Liver (tissue), 2 donors: ENCODE results near the gene DAND5.

Experiments
- YY1 ChIP-seq: IDR thresholded peaks from 2 replicates; pipeline ENCODE4 v1.6.1; 2016; ENCODE audit warnings: antibody characterized with exemption, mild to moderate bottlenecking
- TF ChIP-seq, protein P1 (sequence below): fragments of 150-350 bp; IDR thresholded peaks from 2 replicates; pipeline ENCODE4 v1.5.1; 2017; ENCODE audit warnings: improper control_type of control experiment, low read depth, low read length; ENCODE audit not compliant: missing input control
- TF ChIP-seq, protein P2 (sequence below): IDR thresholded peaks from 2 replicates; pipeline ENCODE4 v1.6.1; 2016; ENCODE audit warnings: antibody characterized with exemption
- donor health status: healthy.

DNA sequence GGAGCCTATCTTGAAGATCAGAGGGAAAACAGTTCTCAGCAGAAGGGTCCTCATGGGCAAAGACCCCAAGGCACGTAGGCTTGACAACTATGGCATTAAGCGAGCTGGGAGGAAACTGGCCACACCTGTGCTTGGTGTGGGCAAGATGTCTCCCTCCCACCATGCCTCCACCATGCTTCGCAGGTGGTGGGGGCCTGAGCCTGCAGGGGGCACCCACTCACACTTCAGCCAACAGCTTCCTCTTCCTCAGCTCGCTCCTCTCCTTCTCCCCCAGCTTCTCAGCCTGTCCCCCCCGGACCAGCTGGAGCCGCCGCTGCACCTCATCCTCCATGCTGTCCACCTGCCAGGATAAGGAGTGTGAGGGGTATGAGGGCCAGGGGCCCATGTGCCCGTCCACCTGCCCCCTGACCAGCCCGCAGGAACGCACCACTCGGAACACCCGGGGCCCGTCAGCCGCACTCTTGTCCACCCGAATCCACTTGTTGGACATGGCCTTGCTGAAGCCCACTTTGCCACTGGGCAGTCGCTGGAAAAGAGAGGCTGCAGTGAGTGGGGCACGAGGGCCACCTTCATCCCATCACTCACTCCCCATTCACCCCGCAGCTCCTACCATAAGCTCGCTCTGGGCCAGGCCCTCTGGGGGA lies 39.3 kb upstream of the DAND5 start:
- TF ChIP-seq, protein P1, sequence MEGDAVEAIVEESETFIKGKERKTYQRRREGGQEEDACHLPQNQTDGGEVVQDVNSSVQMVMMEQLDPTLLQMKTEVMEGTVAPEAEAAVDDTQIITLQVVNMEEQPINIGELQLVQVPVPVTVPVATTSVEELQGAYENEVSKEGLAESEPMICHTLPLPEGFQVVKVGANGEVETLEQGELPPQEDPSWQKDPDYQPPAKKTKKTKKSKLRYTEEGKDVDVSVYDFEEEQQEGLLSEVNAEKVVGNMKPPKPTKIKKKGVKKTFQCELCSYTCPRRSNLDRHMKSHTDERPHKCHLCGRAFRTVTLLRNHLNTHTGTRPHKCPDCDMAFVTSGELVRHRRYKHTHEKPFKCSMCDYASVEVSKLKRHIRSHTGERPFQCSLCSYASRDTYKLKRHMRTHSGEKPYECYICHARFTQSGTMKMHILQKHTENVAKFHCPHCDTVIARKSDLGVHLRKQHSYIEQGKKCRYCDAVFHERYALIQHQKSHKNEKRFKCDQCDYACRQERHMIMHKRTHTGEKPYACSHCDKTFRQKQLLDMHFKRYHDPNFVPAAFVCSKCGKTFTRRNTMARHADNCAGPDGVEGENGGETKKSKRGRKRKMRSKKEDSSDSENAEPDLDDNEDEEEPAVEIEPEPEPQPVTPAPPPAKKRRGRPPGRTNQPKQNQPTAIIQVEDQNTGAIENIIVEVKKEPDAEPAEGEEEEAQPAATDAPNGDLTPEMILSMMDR = no peak
- TF ChIP-seq, protein P2, sequence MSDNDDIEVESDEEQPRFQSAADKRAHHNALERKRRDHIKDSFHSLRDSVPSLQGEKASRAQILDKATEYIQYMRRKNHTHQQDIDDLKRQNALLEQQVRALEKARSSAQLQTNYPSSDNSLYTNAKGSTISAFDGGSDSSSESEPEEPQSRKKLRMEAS = no peak
- TF ChIP-seq YY1 = no peak
